HG03378 (cell line): ENCODE results near the gene ZNF593OS.

ENCODE experiments used
- ATAC-seq: cut with Tn5 transposase; IDR thresholded peaks from one replicate; pipeline ENCODE4 v1.9.1; 2021; ENCODE audit warnings: mild to moderate bottlenecking, moderate library complexity; ENCODE audit not compliant: unreplicated experiment

The ZNF593OS gene

GRCh38 chr1:26184883-26185282 is 13.3 kb upstream of the ZNF593OS start:
- no peak for ATAC-seq

- ATAC-seq, result no peak
These were observed 12.5 kb upstream of the ZNF593OS start for GRCh38 chr1:26184086-26184485.

GRCh38 chr1:26182383-26182696 is 10.7 kb upstream of the ZNF593OS start:
- ATAC-seq, result no peak

- no peak for ATAC-seq
These were observed 10.2 kb upstream of the ZNF593OS start for GRCh38 chr1:26181586-26182382.

DNA sequence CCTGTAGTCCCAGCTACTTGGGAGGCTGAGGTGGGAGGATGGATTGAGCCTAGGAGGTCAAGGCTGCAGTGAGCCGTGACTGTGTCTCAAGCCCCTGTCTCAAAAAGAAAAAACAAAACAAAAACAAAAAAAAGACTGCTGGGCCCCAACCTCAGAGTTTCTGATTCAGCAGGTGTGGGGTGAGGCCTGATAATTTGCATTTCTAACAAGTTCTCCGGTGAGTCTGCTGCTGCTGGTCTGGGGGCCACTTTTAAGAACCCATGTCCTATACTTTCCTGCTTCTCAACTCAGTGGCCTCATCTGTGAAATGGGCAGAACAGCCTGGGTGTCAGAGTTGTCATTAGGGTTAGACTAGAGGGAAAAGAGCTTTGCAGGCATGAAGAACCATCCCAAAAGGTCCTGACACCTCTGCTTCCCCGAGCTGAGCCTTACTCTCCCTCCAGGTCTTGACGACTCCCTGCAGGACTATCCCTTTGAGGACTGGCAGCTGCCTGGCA is 8.4 kb upstream of the ZNF593OS start:
- ATAC-seq, result no peak

- ATAC-seq, result no peak
These were observed 5.6 kb upstream of the ZNF593OS start, which contains the start of gene CNKSR1 for GRCh38 chr1:26177182-26177684. Gene CNKSR1, plus strand, starts transcription at chr1:26177491. Its CDS starts 57 bp downstream, at chr1:26177548.

GRCh38 chr1:26175346-26175745 is 3.7 kb upstream of the ZNF593OS start:
- ATAC-seq, result no peak

DNA sequence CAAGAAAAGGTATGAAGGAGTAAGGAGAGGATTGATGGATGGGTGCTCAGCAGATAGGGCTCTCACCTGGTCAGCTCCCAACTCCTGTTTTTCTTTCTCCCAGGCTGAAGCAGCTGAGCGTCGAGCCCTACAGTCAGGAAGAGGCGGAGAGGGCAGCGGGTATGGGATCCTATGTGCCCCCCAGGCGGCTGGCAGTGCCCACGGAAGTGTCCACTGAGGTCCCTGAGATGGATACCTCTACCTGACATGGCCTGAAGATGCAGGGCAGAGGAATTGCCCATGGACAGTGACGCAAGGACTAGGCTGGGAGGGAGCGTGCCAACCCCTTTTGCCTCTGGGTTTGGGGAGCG is 1.2 kb downstream of the ZNF593OS start:
- no peak for ATAC-seq

GRCh38 chr1:26169669-26170471 is 1.8 kb downstream of the ZNF593OS start, which contains the start of gene ZNF593:
Gene ZNF593, plus strand, starts transcription at chr1:26169908. Its CDS starts 76 bp downstream, at chr1:26169984.
- ATAC-seq, result peak; percentile 74

- no peak for ATAC-seq
These were observed 2.5 kb downstream of the ZNF593OS start for GRCh38 chr1:26169198-26169554.

DNA sequence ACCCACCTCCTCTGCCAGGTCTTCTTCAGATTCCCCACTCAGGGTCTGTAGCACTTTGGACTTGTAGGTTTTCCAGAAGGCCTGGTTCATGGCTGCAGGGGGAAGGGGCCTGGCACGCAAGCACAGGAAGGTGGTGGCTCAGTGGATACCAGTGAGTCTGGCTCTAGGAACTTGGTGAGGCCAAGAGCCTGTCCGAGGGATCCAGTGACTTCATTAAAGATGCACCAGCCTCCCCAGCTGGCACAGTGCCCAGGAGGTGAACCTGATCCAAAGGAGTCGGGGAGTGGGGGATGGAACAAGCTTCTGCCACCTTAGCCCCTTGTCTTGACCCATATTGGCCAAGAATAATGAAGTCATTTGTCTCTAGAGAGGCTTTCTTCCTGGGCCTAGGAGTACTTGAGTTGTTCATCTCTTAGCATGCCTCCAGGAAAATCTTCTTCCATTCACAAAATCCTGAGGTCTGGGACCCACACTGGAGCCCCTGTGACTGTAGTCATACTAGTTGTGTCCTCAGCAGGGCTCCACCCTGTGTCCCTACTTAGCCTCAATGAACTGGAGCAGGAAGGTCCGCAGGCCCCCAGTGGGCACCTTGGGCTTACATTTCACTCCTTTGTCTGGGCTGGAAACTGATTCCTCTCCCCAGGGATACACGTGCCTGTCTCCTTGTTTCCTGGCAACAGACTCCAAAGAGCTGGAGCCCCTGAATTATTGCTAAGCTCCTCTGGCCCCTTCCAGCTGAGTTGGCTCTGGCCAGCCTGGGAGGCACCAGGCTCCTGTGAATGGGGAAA is 3.0 kb downstream of the ZNF593OS start, which contains the start of gene C1orf232:
Gene C1orf232, minus strand, starts transcription at position 554 of the 788 bp plus-strand sequence. Its CDS starts 464 bp downstream, at position 90.
- no peak for ATAC-seq

GRCh38 chr1:26166719-26167281 is 4.8 kb downstream of the ZNF593OS start:
- no peak for ATAC-seq

DNA sequence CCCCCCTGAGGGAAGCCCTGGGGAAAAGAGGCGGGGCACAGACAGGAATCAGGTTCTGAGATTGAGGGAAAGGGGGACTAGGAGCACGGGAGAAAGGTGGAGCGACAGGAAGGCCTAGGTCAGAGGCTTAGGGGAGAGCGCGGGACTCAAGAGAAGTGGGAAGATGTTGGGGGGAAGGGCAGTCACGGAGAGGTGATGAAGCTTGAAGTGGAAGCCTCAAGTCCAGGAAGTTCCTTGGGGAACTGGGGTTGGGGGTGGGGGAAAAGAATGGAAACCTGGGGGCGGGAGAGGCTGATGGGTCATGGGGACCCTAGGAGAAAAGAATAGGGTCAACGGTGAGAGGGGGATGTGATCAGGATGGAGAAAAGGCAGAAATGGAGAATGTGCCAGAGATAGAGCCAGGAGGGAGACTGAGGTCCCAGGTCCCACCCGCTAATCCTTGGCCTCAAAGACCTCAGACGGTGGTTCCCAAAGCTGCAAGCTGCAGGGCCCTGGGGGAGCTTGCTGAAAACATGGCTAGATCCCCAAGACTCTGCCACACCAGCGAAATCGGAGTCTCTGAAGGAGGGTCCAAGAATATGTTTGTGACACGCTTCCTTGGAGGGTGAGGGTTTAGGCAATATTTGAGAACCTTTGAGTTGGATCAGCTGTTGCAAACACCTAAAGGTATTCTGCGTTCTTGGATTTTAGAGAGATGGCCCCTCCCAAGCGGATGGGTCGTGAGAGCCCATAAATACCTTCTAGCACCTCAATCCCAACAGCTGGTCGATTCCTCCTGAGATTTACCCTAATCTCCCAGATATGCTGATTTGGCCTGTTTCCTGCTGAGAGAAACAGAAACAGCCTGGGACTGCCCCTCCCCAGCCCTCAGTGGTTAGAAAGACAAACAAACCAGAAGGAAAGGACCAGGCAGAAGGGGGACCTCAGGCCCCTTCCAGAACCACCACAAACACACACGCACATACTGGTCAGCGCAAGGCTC is 6.5 kb downstream of the ZNF593OS start:
- ATAC-seq, result no peak

GRCh38 chr1:26164036-26164860 is 7.4 kb downstream of the ZNF593OS start:
- no peak for ATAC-seq

DNA sequence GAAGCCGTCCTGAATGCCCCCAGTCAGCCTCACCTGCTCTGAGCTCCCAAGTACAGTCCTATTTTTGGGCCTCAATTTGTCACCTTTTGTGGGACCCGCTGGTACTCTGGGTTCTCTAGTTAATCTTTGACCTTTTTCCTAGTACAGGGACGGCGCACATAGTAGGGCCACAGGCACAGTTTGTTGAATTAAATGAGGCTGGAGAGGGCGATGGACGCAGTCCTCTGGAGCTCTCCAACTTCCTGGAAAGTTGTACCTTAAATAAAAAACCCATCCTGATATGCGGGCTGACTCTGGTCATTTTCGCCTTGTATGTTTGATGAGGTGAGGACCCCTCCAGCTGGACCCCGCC is 8.0 kb downstream of the ZNF593OS start:
- no peak for ATAC-seq

DNA sequence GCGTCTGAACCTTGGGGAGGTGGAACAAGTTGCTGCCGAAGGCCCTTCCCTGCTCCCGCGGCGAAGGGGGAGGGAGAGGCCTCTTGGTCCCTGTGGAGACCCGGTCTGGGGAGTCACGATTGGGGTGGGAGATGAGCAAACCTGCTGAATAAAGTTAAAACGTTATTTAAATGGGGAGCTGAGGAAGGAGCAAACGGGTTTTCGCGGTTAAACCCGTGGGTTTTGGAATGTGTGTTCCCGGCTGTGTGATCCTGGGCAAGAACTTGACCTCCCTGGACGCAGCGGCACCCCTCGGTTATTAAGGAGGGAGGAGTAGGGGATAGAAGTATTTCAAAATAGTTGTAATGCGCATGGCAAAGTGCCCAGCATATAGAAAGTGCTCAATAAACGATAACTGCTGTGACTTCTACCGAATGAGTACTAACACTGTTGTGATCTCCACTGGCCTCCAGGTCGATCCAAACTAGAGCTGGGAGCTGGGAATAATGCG is 9.4 kb downstream of the ZNF593OS start:
- no peak for ATAC-seq

- ATAC-seq, result no peak
These were observed 10.0 kb downstream of the ZNF593OS start for GRCh38 chr1:26161415-26162219.
